Astrocyte of the spinal cord (primary cell): Measurements from ENCODE around the gene SOX6.

Experiments
- DNase-seq: peaks from one replicate; pipeline ENCODE4 v3.0.0; 2011; ENCODE audit warnings: low read depth, low spot score
- H3K4me3 ChIP-seq: 2 replicates; pipeline ENCODE4 v1.5.1; 2011; ENCODE audit warnings: low read depth, mild to moderate bottlenecking, low read length, moderate library complexity
- in situ Hi-C: cut with HindIII; loops from 2 replicates; pipeline ENCODE4 v1.10.0; 2017; ENCODE audit warnings: low sequenced_read_pairs
- TF ChIP-seq, protein P1 (sequence below): IDR thresholded peaks from 2 replicates; pipeline ENCODE4 v1.5.1; 2012; ENCODE audit warnings: low read depth, mild to moderate bottlenecking, low read length, inconsistent platforms

The SOX6 gene

DNA sequence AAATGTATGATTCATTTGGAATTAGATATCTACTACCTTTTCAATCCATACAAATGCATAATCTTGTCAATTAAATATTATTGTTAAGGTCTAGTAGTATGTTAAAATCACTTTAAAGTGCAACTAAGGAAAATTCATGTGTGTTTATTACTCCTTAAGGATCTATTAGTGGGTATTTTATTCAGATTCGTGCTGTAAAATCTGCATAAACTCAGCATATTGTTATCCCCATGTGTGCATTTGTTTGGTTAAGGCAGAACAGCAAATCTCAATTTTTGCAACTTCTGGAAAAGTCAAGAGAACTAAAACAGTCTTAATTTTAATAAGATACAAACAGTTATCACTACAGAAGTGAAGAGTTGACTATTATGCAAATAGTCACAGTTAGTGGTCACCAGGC is 234.5 kb downstream of the SOX6 start:
- H3K4me3 ChIP-seq, result no peak overlapping the region
- no peak for DNase-seq
- TF ChIP-seq, protein P1, sequence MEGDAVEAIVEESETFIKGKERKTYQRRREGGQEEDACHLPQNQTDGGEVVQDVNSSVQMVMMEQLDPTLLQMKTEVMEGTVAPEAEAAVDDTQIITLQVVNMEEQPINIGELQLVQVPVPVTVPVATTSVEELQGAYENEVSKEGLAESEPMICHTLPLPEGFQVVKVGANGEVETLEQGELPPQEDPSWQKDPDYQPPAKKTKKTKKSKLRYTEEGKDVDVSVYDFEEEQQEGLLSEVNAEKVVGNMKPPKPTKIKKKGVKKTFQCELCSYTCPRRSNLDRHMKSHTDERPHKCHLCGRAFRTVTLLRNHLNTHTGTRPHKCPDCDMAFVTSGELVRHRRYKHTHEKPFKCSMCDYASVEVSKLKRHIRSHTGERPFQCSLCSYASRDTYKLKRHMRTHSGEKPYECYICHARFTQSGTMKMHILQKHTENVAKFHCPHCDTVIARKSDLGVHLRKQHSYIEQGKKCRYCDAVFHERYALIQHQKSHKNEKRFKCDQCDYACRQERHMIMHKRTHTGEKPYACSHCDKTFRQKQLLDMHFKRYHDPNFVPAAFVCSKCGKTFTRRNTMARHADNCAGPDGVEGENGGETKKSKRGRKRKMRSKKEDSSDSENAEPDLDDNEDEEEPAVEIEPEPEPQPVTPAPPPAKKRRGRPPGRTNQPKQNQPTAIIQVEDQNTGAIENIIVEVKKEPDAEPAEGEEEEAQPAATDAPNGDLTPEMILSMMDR, result no peak
- in situ Hi-C loops, result no loop called here

DNA sequence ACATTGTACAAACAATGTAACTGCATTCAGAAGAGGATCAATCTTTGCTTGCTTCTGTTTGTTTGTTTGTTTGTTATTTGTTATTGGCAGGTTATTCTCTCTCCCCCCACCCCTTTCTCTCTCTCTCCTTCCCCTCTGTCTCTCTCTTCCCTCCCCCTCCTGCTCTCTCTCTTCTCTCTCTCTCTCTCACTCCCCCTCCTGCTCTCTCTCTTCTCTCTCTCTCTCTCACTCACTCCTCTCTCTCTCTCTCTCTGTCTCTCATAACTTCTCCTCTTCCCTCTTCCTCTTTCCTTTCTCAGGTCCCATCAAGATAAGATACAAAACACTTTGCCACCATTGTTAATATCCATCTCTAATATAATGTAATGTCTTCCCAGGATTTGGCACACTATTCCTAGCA is 236.3 kb downstream of the SOX6 start:
- no peak overlapping the region for H3K4me3 ChIP-seq
- no peak for DNase-seq
- TF ChIP-seq, protein P1, result no peak
- in situ Hi-C loops, result no loop called here

DNA sequence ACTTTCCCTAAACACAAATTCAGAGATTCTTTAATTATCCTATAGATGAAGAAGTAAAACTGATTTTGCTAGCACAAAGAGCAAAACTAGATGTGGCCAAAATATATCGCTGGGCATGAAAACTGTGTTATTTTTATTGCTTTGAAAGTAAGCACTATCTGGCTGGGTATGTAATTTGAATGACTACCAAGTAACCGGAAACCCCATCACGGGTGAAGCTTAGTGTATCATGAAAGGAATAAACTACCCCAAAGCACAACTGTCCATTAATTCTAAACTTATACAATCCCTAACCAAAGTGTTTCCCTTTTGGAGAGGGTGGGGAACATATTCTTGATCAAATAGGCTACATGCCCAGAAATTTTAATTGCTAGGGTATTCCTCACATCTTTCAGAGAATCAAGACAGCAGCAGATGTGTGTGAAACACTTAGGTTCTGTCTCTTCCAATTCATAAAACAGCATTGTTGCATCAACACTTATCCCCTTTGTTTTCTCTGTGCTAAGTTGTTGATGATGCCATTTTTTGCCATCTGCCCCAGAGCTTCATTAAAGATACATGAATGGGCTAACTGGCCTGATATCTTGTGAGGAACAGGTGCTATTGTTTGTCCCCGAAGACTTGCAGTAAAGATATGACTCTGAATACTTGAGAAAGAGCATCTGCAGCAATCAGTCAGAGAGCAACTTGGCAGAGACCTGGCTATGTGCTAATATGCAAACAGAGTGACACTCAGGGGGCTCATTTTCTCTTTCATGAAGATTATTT is 238.2 kb downstream of the SOX6 start:
- no peak overlapping the region for H3K4me3 ChIP-seq
- TF ChIP-seq, protein P1, result no peak
- in situ Hi-C loops, result no loop called here
- no peak for DNase-seq

DNA sequence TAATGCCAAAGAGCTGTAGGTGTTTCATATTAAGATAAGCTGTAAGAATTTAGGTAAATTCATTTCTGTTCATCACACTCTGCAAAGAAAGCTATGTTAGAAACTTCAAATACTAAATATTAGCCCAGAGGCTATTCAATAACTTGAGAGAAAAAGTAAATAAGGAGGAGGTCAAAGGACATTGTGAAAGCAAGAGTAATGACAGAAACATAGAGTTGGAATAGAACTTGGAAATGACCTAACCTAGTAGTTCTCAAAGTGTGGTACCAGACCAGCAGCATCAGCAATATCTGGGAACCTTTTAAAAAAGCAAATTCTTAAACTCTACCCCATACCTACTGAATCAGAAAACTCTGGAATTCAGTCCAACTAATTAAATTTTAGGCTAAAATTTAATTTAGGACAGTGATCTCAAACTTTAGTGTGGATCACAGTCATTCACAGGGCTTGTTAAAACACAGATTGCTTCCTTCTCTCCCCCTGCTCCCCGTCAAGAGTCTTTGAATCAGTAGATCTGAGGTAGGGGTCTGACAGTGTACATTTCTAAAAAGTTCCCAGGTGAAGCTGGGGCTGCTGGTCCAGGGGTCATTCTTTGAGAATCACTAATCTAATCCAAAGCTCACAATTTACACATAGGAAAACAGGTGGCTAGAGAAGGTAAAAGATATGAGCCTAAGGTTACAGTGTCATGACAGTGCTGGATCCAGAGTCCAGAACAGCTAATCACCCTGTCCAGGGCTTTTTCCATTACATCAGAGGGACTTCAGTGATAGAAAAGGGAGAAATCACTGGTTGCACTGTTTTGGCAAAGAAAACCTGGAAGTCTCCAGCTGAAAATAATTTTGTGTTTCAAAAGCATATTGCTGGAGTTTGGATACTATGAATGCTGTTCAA is 241.1 kb downstream of the SOX6 start:
- H3K4me3 ChIP-seq, result no peak overlapping the region
- in situ Hi-C loops, result no loop called here
- no peak for DNase-seq
- TF ChIP-seq, protein P1, result no peak

DNA sequence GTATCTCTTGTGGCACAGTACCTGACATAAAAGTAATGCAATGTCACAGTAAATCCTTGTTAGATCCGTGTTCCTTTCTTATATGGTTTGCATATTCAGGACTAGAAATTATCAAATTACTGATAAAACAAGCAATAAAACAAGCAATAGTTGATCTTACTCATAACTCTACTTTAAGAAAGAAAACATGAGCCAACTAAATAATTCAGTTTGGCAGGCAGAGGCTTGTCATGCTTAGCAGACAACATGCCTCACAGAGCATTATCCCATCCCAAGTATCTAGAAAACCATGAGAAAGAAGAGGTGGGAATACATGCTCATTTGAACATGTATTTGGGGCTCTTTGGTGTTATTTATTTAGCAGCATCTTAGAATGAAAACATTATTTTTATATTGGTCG is 241.9 kb downstream of the SOX6 start:
- in situ Hi-C loops, result no loop called here
- no peak for DNase-seq
- TF ChIP-seq, protein P1, result no peak
- no peak overlapping the region for H3K4me3 ChIP-seq

DNA sequence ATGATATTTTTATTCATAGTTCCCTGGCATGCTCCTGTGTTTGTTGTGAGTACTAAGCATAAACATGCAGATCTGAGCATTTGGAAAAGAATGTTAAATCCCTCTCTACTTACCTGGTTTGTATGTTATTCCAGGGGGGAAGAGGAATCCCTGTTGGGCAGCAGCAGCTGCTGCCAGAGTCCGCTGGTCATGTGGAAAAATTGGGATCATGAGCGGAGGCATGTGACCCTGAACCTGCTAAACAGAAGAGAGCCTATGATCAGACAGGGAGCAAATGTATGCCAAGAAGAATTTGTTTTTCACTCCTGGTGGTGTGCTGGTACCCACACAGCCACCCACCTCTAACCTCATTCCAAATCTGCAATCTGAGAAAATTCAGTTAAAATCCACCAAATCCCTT is 244.7 kb downstream of the SOX6 start:
- in situ Hi-C loops, result no loop called here
- TF ChIP-seq, protein P1, result no peak

More for the DNA sequence above, 244.7 kb downstream of the SOX6 start:
- no peak overlapping the region for H3K4me3 ChIP-seq
- no peak for DNase-seq
